HG02973 (cell line): Measurements from ENCODE around the gene TEX22.

ENCODE experiments used
- ATAC-seq: cut with Tn5 transposase; IDR thresholded peaks from one replicate; pipeline ENCODE4 v1.9.1; 2021; ENCODE audit warnings: moderate library complexity; ENCODE audit not compliant: unreplicated experiment

TEX22 gene

GRCh38 chr14:105455086-105455640 lies 56.8 kb downstream of the TEX22 start:
- ATAC-seq: no peak

GRCh38 chr14:105455766-105456660 lies 57.7 kb downstream of the TEX22 start:
- ATAC-seq: no peak

GRCh38 chr14:105456736-105457617 lies 58.6 kb downstream of the TEX22 start:
- no peak for ATAC-seq

- no peak for ATAC-seq
Measured at GRCh38 chr14:105458010-105458409, 59.7 kb downstream of the TEX22 start.

- no peak for ATAC-seq
Measured at GRCh38 chr14:105458571-105458970, 60.2 kb downstream of the TEX22 start.

- ATAC-seq: no peak
Measured at GRCh38 chr14:105460116-105460515, 61.8 kb downstream of the TEX22 start.

- no peak for ATAC-seq
Measured at GRCh38 chr14:105460616-105461015, 62.3 kb downstream of the TEX22 start.

GRCh38 chr14:105461903-105462302 lies 63.6 kb downstream of the TEX22 start:
- ATAC-seq: no peak
